Panc1 (cell line): ENCODE data around the gene CHST15. TPM values are rescaled to one million over a fixed set of nuclear protein-coding genes. Genes with fewer than 3 reads are reported as not detected.

Experiments used
- ATAC-seq: fragments of 200-7000 bp; cut with Tn5 transposase; 2 replicates; pipeline ENCODE4 v1.9.1; 2020; ENCODE audit warnings: mild to moderate bottlenecking, moderate library complexity
- BruUV-seq: library from RNA; stranded (reverse); fragments of 400-500 nt; replicated peaks from 2 replicates; lab custom pipeline; 2021; lab: Mats Ljungman, UMichigan
- CTCF ChIA-PET: fragments of 300-600 bp; sonication (Branson Sonifier 250); formaldehyde crosslinking; loops from one replicate; lab custom pipeline; 2022; ENCODE audit warnings: antibody characterized with exemption; lab: Charles Lee
- POLR2A ChIA-PET: fragments of 300-600 bp; sonication (Branson Sonifier 250); formaldehyde crosslinking; loops from one replicate; lab custom pipeline; 2022; ENCODE audit warnings: antibody characterized with exemption; lab: Charles Lee
- DNase-seq: peaks from one replicate; pipeline ENCODE4 v3.0.0-alpha.2; 2010; ENCODE audit warnings: low read depth, low spot score
- H3K27ac ChIP-seq: 2 replicates; pipeline ENCODE4 v1.5.1; 2011; ENCODE audit warnings: mild to moderate bottlenecking, low read length, inconsistent platforms
- H3K27me3 ChIP-seq: fragments of 200-500 bp; sonication (Bioruptor generic); 2 replicates; pipeline ENCODE4 v1.6.0; 2014; ENCODE audit warnings: low read length, inconsistent platforms; ENCODE audit not compliant: control insufficient read depth, insufficient read depth
- H3K36me3 ChIP-seq: fragments of 200-500 bp; sonication (Bioruptor generic); 2 replicates; pipeline ENCODE4 v1.5.1; 2014; ENCODE audit warnings: inconsistent platforms, mild to moderate bottlenecking, low read length, moderate library complexity; ENCODE audit not compliant: control insufficient read depth, insufficient read depth
- H3K4me1 ChIP-seq: 2 replicates; pipeline ENCODE4 v1.5.1; 2011; ENCODE audit warnings: inconsistent platforms, mild to moderate bottlenecking, low read length, moderate library complexity; ENCODE audit not compliant: control insufficient read depth, insufficient read depth
- H3K4me3 ChIP-seq, 2 experiments: 2 replicates each; pipeline ENCODE4 v1.5.1; 2011 to 2012; ENCODE audit warnings: low read depth in 2 of 2, low read length in 2 of 2, mild to moderate bottlenecking in 2 of 2, inconsistent platforms in 1 of 2, moderate library complexity in 1 of 2
- H3K9me3 ChIP-seq: fragments of 200-500 bp; sonication (Bioruptor generic); 2 replicates; pipeline ENCODE4 v1.5.1; 2014; ENCODE audit warnings: low read depth, mild to moderate bottlenecking, inconsistent platforms, low read length, moderate library complexity; ENCODE audit not compliant: control insufficient read depth, insufficient read depth
- CTCF ChIP-seq: fragments of 450-650 bp; IDR thresholded peaks from 2 replicates; pipeline ENCODE4 v1.5.1; 2017; ENCODE audit warnings: mild to moderate bottlenecking
- POLR2AphosphoS5 ChIP-seq: IDR thresholded peaks from 2 replicates; pipeline ENCODE4 v1.6.1; 2012; ENCODE audit warnings: mild to moderate bottlenecking, low read depth, low read length, moderate library complexity
- REST ChIP-seq, 2 experiments: IDR thresholded peaks; 2 replicates each; pipeline ENCODE4 v1.6.1; 2011 to 2012; ENCODE audit warnings: low read depth in 2 of 2, control low read depth in 1 of 2, low read length in 1 of 2, mild to moderate bottlenecking in 1 of 2, moderate library complexity in 1 of 2; ENCODE audit not compliant: insufficient read depth in 1 of 2
- SIN3A ChIP-seq: IDR thresholded peaks from 2 replicates; pipeline ENCODE4 v1.6.1; 2012; ENCODE audit warnings: low read depth, mild to moderate bottlenecking, low read length, moderate library complexity, borderline replicate concordance; ENCODE audit not compliant: insufficient read depth
- TCF7L2 ChIP-seq: IDR thresholded peaks from 2 replicates; pipeline ENCODE4 v1.6.1; 2011; ENCODE audit warnings: mild to moderate bottlenecking, low read depth, low read length, inconsistent platforms
- in situ Hi-C: cut with HindIII; loops from 2 replicates; pipeline ENCODE4 v1.10.0; 2016; ENCODE audit warnings: low sequenced_read_pairs, low pct_unique_long_range_greater_than_20kb
- intact Hi-C: fragments of 100-400 bp; cut with micrococcal nuclease; formaldehyde crosslinking; loops from one replicate; pipeline ENCODE4 v1.10.0; 2022; ENCODE audit not compliant: unreplicated experiment
- total RNA-seq: library from RNA; stranded (reverse); gene quantifications from one replicate; pipeline ENCODE4 v1.2.1, GENCODE V29; 2021; ENCODE audit not compliant: unreplicated experiment

Gene CHST15
- total RNA-seq, 1 experiment from 2014 or later: 33.2 TPM

- Histone ChIP-seq H3K9me3 (no peaks in the 10 kb centered on the region), H3K4me1 (0 out of 2 replicates have a peak, but pooled peaks cover 4% of the 10 kb centered on the region), H3K4me3 (no peak overlapping the region), H3K36me3 (no peaks in the 10 kb centered on the region), H3K27me3 (no peaks in the 10 kb centered on the region), H3K27ac (no peak overlapping the region)
- in situ Hi-C loops: no loop called here
- TF ChIP-seq REST (IDR thresholded peaks at IDR 0.05; ENCODE audit: insufficient read depth in 1 of 2, low read depth in 2 of 2, low read length in 1 of 2) (no peak), CTCF (no peak), TCF7L2 (no peak)
- intact Hi-C loops: no loop called here
- POLR2A ChIA-PET: no interaction called here
- BruUV-seq: no TSS peak
- CTCF ChIA-PET: no interaction called here
- DNase-seq (no peak), ATAC-seq (no peak)
These were observed 19.4 kb downstream of the CHST15 start for GRCh38 chr10:124073978-124074377.

- BruUV-seq: no TSS peak
- POLR2A ChIA-PET: no interaction called here
- H3K27me3 ChIP-seq: no peaks in the 10 kb centered on the region
- in situ Hi-C loops (no loop called here), intact Hi-C loops (no loop called here)
- H3K36me3 ChIP-seq: no peaks in the 10 kb centered on the region
- CTCF ChIA-PET: no interaction called here
- 0 out of 2 replicates have a peak, but pooled peaks cover 4% of the 10 kb centered on the region for H3K4me1 ChIP-seq
- DNase-seq (no peak), ATAC-seq (no peak)
- no peak overlapping the region for H3K4me3 ChIP-seq
- TF ChIP-seq REST (IDR thresholded peaks at IDR 0.05; ENCODE audit: insufficient read depth in 1 of 2, low read depth in 2 of 2, low read length in 1 of 2) (no peak), CTCF (no peak), SIN3A (no peak), TCF7L2 (no peak), POLR2AphosphoS5 (no peak)
- no peaks in the 10 kb centered on the region for H3K9me3 ChIP-seq
- no peak overlapping the region for H3K27ac ChIP-seq
These were observed 20.9 kb downstream of the CHST15 start for GRCh38 chr10:124072541-124072940.
